Cardiac muscle cell (in vitro differentiated cells and primary cell): ENCODE results near the gene OCIAD1. TPM values are rescaled to one million over a fixed set of nuclear protein-coding genes. Genes with fewer than 3 reads are reported as not detected.
"Not testable (repeated sequence)": the region's sequence is repeated elsewhere in the genome, so short reads cannot be mapped to it uniquely, and the experiment has no call there.

ENCODE experiments used
- DNase-seq, 2 donors: peaks; one replicate each; pipeline versions ENCODE4 v3.0.0 to v3.0.0-alpha.2; 2010 to 2017; ENCODE audit warnings: low read depth in 1 of 2, low spot score in 1 of 2
- H3K27ac ChIP-seq: fragments of 200-600 bp; sonication (generic); 2 replicates; pipeline ENCODE4 v1.5.1; 2016
- H3K27me3 ChIP-seq: fragments of 200-600 bp; sonication (generic); 2 replicates; pipeline ENCODE4 v1.6.0; 2016; ENCODE audit warnings: control low read depth
- H3K36me3 ChIP-seq: fragments of 200-600 bp; sonication (generic); 2 replicates; pipeline ENCODE4 v1.5.1; 2016; ENCODE audit warnings: control low read depth
- H3K4me1 ChIP-seq: fragments of 200-600 bp; sonication (generic); 2 replicates; pipeline ENCODE4 v1.8.1; 2017; ENCODE audit warnings: low read depth, mild to moderate bottlenecking, mixed run types
- H3K4me3 ChIP-seq: fragments of 200-600 bp; sonication (generic); 2 replicates; pipeline ENCODE4 v1.5.1; 2016; ENCODE audit warnings: mild to moderate bottlenecking
- H3K9me3 ChIP-seq: fragments of 200-600 bp; sonication (generic); 2 replicates; pipeline ENCODE4 v1.5.1; 2017; ENCODE audit warnings: low read depth, mild to moderate bottlenecking, control low read depth
- CTCF ChIP-seq: IDR thresholded peaks from 2 replicates; pipeline ENCODE4 v1.5.1; 2012; ENCODE audit warnings: low read depth, mild to moderate bottlenecking, low read length
- polyA plus RNA-seq: library from polyadenylated mRNA; unstranded; fragments of >200 nt; fragmentation: Nextera tagmentation; extraction: Ambion mirVana; gene quantifications from 2 replicates; pipeline ENCODE4 v1.2.1, GENCODE V29; 2016
- total RNA-seq: library from RNA; depleted of rRNA; stranded (reverse); fragments of >200 nt; gene quantifications from 2 replicates; pipeline ENCODE4 v1.2.3, GENCODE V29; 2016

OCIAD1 gene
- total and polyA plus RNA-seq, 2 experiments from 2014 or later: 118 to 193 TPM

DNA sequence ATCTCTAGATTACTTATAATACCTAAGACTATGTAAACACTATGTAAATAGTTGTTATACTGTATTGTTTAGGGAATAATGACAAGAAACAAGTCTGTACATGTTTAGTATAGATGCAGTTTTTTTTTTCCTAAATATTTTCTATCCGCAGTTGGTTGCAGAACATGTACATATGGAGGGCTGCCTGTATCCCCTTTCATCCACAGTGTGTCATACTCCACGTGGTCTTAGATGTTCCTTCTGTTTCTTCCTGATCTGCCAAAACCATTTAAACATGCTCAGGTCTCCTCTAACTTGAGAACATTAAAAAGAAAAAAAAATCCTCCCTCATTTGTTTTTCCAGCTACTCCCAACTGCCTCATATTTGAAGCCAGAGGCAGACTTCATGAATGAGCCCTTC lies 14.0 kb downstream of the OCIAD1 start:
- H3K4me3 ChIP-seq: no peak overlapping the region
- no peaks in the 10 kb centered on the region for H3K9me3 ChIP-seq
- TF ChIP-seq CTCF: no peak
- no peak overlapping the region for H3K27ac ChIP-seq
- no peak for DNase-seq
- H3K36me3 ChIP-seq: peaks cover 41% of the 10 kb centered on the region
- H3K4me1 ChIP-seq: no peaks in the 10 kb centered on the region
- no peaks in the 10 kb centered on the region for H3K27me3 ChIP-seq

DNA sequence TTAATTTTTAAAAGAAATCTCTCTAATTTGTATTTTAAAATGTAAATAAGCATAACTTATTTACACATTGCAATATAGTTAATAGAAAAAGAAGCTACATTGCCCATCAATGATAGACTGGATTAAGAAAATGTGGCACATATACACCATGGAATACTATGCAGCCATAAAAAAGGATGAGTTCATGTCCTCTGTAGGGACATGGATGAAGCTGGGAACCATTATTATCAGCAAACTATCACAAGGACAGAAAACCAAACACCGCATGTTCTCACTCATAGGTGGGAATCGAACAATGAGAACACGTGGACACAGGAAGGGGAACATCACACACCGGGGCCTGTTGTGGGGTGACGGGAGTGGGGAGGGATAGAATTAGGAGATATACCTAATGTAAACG lies 17.9 kb downstream of the OCIAD1 start:
- not testable (repeated sequence) for DNase-seq, H3K4me1 ChIP-seq, H3K9me3 ChIP-seq, H3K4me3 ChIP-seq, H3K27ac ChIP-seq, H3K27me3 ChIP-seq
- H3K36me3 ChIP-seq: peaks cover 44% of the 10 kb centered on the region

DNA sequence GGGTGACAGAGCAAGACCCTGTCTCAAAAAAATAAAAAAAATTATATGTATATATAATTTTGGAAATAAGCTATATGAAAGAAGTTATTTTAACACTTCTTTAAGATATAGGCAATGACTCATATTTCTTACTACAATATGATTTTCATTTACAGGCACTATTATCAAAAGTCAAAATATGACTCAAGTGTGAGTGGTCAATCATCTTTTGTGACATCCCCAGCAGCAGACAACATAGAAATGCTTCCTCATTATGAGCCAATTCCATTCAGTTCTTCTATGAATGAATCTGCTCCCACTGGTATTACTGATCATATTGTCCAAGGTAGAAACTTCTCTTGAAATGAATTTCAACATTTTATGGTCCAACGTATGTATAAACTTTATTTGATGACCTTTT lies 20.8 kb downstream of the OCIAD1 start:
- Histone ChIP-seq H3K9me3 (no peaks in the 10 kb centered on the region), H3K36me3 (peaks cover 68% of the 10 kb centered on the region), H3K27me3 (no peaks in the 10 kb centered on the region), H3K4me1 (no peaks in the 10 kb centered on the region), H3K27ac (no peak overlapping the region), H3K4me3 (no peak overlapping the region)
- DNase-seq: no peak
- TF ChIP-seq CTCF: no peak

- no peak for DNase-seq
- TF ChIP-seq CTCF: no peak
- H3K27me3 ChIP-seq: no peaks in the 10 kb centered on the region
- no peak overlapping the region for H3K4me3 ChIP-seq
- H3K27ac ChIP-seq: peak overlapping the region; percentile 34
- H3K9me3 ChIP-seq: no peaks in the 10 kb centered on the region
- no peaks in the 10 kb centered on the region for H3K4me1 ChIP-seq
- H3K36me3 ChIP-seq: peaks cover 69% of the 10 kb centered on the region
These were observed 22.9 kb downstream of the OCIAD1 start for GRCh38 chr4:48853604-48854394.

GRCh38 chr4:48854395-48854683 lies 23.5 kb downstream of the OCIAD1 start:
- no peaks in the 10 kb centered on the region for H3K4me1 ChIP-seq
- no peak for DNase-seq
- no peak for TF ChIP-seq CTCF
- H3K36me3 ChIP-seq: peaks cover 67% of the 10 kb centered on the region
- peak overlapping the region; percentile 34 for H3K27ac ChIP-seq
- no peaks in the 10 kb centered on the region for H3K27me3 ChIP-seq
- no peak overlapping the region for H3K4me3 ChIP-seq
- no peaks in the 10 kb centered on the region for H3K9me3 ChIP-seq

DNA sequence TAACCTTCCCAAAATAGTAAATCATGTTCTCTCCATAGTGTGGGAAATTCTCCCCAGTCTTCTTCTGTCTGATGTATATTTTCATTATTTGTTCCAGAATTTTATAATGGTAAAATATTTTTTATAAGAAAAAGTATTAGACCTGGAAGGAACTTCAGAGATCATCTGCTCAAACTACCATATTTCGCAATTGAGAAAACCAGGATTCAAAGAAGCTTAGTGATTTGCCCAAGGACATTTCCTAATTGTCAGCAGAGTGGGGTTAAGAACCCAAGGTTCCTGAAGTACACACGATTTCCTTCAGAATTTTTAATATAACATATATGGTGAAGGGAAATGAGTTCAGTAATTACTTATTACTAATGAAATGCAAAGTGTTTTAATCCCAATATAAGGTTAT lies 24.1 kb downstream of the OCIAD1 start:
- Histone ChIP-seq H3K4me3 (no peak overlapping the region), H3K27me3 (no peaks in the 10 kb centered on the region), H3K27ac (no peak overlapping the region), H3K9me3 (no peaks in the 10 kb centered on the region), H3K36me3 (peaks cover 64% of the 10 kb centered on the region), H3K4me1 (no peaks in the 10 kb centered on the region)
- DNase-seq: peak in 1 of 2 donors; percentile 26
- TF ChIP-seq CTCF: no peak
